GM18868 (cell line): ENCODE measurements around the gene COL8A1.
A peak's percentile ranks its signal among the peaks of the same experiment; 100 is the strongest.

ENCODE experiments used
- ATAC-seq: cut with Tn5 transposase; IDR thresholded peaks from one replicate; pipeline ENCODE4 v1.9.1; 2021; ENCODE audit warnings: mild to moderate bottlenecking, moderate library complexity; ENCODE audit not compliant: unreplicated experiment

COL8A1 gene

GRCh38 chr3:99637368-99638111 is 854 bp upstream of the COL8A1 start:
- ATAC-seq, result no peak

GRCh38 chr3:99639579-99639978 is 1.2 kb downstream of the COL8A1 start:
- ATAC-seq, result no peak

GRCh38 chr3:99640214-99640851 is 1.9 kb downstream of the COL8A1 start:
- ATAC-seq, result no peak

- ATAC-seq, result no peak
Observed at GRCh38 chr3:99641480-99641879, 3.1 kb downstream of the COL8A1 start.

GRCh38 chr3:99641982-99642381 is 3.6 kb downstream of the COL8A1 start:
- ATAC-seq, result no peak

- ATAC-seq, result peak; percentile 36
Observed at GRCh38 chr3:99644017-99644416, 5.6 kb downstream of the COL8A1 start.

GRCh38 chr3:99644746-99645145 is 6.4 kb downstream of the COL8A1 start:
- no peak for ATAC-seq

- ATAC-seq, result peak; percentile 40
Observed at GRCh38 chr3:99645277-99646106, 7.1 kb downstream of the COL8A1 start.

GRCh38 chr3:99646107-99646435 is 7.7 kb downstream of the COL8A1 start:
- no peak for ATAC-seq

- no peak for ATAC-seq
Observed at GRCh38 chr3:99647081-99647480, 8.7 kb downstream of the COL8A1 start.

GRCh38 chr3:99648101-99648500 is 9.7 kb downstream of the COL8A1 start:
- ATAC-seq, result peak; percentile 41

- no peak for ATAC-seq
Observed at GRCh38 chr3:99648516-99648915, 10.1 kb downstream of the COL8A1 start.

GRCh38 chr3:99651531-99651930 is 13.1 kb downstream of the COL8A1 start:
- ATAC-seq, result no peak

- no peak for ATAC-seq
Observed at GRCh38 chr3:99656624-99657023, 18.2 kb downstream of the COL8A1 start.

- ATAC-seq, result no peak
Observed at GRCh38 chr3:99658274-99658673, 19.9 kb downstream of the COL8A1 start.

GRCh38 chr3:99659032-99659431 is 20.6 kb downstream of the COL8A1 start:
- no peak for ATAC-seq

- ATAC-seq, result no peak
Observed at GRCh38 chr3:99659951-99660350, 21.6 kb downstream of the COL8A1 start.

GRCh38 chr3:99662838-99663570 is 24.6 kb downstream of the COL8A1 start:
- ATAC-seq, result no peak

GRCh38 chr3:99663977-99664376 is 25.6 kb downstream of the COL8A1 start:
- no peak for ATAC-seq

GRCh38 chr3:99665017-99665416 is 26.6 kb downstream of the COL8A1 start:
- no peak for ATAC-seq

- ATAC-seq, result no peak
Observed at GRCh38 chr3:99666201-99666600, 27.8 kb downstream of the COL8A1 start.
